Liver (tissue), 9 donors: Measurements from ENCODE around the gene MAN2A1. TPM values are rescaled to one million over a fixed set of nuclear protein-coding genes. Genes with fewer than 3 reads are reported as not detected.

ENCODE experiments used
- DNase-seq: peaks from one replicate; pipeline ENCODE4 v3.0.0-alpha.2; 2017; ENCODE audit warnings: low spot score
- H3K27ac ChIP-seq, 2 donors: one replicate each; pipeline ENCODE4 v1.7.0; 2013; ENCODE audit warnings: inconsistent platforms in 2 of 2, low read length in 2 of 2, control low read depth in 1 of 2, low read depth in 1 of 2, mild to moderate bottlenecking in 1 of 2
- H3K27me3 ChIP-seq, 4 donors: one replicate each; pipeline versions ENCODE4 v1.6.1 to v1.7.0; 2013; ENCODE audit warnings: low read length in 3 of 4, inconsistent platforms in 1 of 4, mild to moderate bottlenecking in 1 of 4, moderate library complexity in 1 of 4; ENCODE audit not compliant: control insufficient read depth in 4 of 4, insufficient read depth in 4 of 4
- H3K36me3 ChIP-seq, 4 donors: one replicate each; pipeline versions ENCODE4 v1.6.1 to v1.7.0; 2013; ENCODE audit warnings: low read length in 3 of 4, mild to moderate bottlenecking in 3 of 4, low read depth in 1 of 4, moderate library complexity in 1 of 4; ENCODE audit not compliant: control insufficient read depth in 4 of 4, insufficient read depth in 3 of 4
- H3K4me1 ChIP-seq, 4 donors: one replicate each; pipeline versions ENCODE4 v1.6.1 to v1.7.0; 2013; ENCODE audit warnings: low read length in 3 of 4, mild to moderate bottlenecking in 3 of 4, moderate library complexity in 1 of 4; ENCODE audit not compliant: control insufficient read depth in 4 of 4, insufficient read depth in 4 of 4
- H3K4me3 ChIP-seq, 3 donors: one replicate each; pipeline versions ENCODE4 v1.6.1 to v1.7.0; 2013; ENCODE audit warnings: low read length in 3 of 3, control low read depth in 1 of 3, low read depth in 1 of 3, mild to moderate bottlenecking in 1 of 3
- H3K9ac ChIP-seq, 2 donors: one replicate each; pipeline ENCODE4 v1.7.0; 2013; ENCODE audit warnings: low read length in 2 of 2, mild to moderate bottlenecking in 2 of 2, moderate library complexity in 2 of 2, control low read depth in 1 of 2, low read depth in 1 of 2
- H3K9me3 ChIP-seq, 4 donors: one replicate each; pipeline versions ENCODE4 v1.6.1 to v1.7.0; 2013; ENCODE audit warnings: low read length in 3 of 4; ENCODE audit not compliant: control insufficient read depth in 4 of 4
- CTCF ChIP-seq: fragments of 150-350 bp; IDR thresholded peaks from 2 replicates; pipeline ENCODE4 v1.5.1; 2017; ENCODE audit warnings: improper control_type of control experiment, low read depth, low read length; ENCODE audit not compliant: missing input control
- EGR1 ChIP-seq, 2 donors: IDR thresholded peaks; 2 replicates each; pipeline ENCODE4 v1.6.1; 2016 to 2018; ENCODE audit warnings: antibody characterized with exemption in 2 of 2, low read depth in 2 of 2
- FOXA1 ChIP-seq: IDR thresholded peaks from 2 replicates; pipeline ENCODE4 v1.6.1; 2016; ENCODE audit warnings: antibody characterized with exemption
- FOXA2 ChIP-seq: IDR thresholded peaks from 2 replicates; pipeline ENCODE4 v1.6.1; 2016; ENCODE audit warnings: antibody characterized with exemption
- GABPA ChIP-seq, 2 donors: IDR thresholded peaks in 1 of 2; conservative IDR thresholded peaks in 1 of 2; 2 replicates each; pipeline ENCODE4 v1.6.1; 2016; ENCODE audit warnings: antibody characterized with exemption in 2 of 2, mild to moderate bottlenecking in 1 of 2, moderate library complexity in 1 of 2
- HNF4A ChIP-seq, 2 donors: conservative IDR thresholded peaks; 2 replicates each; pipeline ENCODE4 v1.6.1; 2016; ENCODE audit warnings: antibody characterized with exemption in 2 of 2, mild to moderate bottlenecking in 2 of 2
- HNF4G ChIP-seq: IDR thresholded peaks from 2 replicates; pipeline ENCODE4 v1.6.1; 2016; ENCODE audit warnings: antibody characterized with exemption
- JUND ChIP-seq, 2 donors: IDR thresholded peaks; 2 replicates each; pipeline ENCODE4 v1.6.1; 2016; ENCODE audit warnings: antibody characterized with exemption in 2 of 2
- NR2F2 ChIP-seq: IDR thresholded peaks from 2 replicates; pipeline ENCODE4 v1.6.1; 2016; ENCODE audit warnings: antibody characterized with exemption
- RAD21 ChIP-seq, 2 donors: IDR thresholded peaks; 2 replicates each; pipeline ENCODE4 v1.6.1; 2016; ENCODE audit warnings: antibody characterized with exemption in 2 of 2, mild to moderate bottlenecking in 2 of 2
- RXRA ChIP-seq, 2 donors: IDR thresholded peaks; 2 replicates each; pipeline ENCODE4 v1.6.1; 2017 to 2018; ENCODE audit warnings: antibody characterized with exemption in 2 of 2, mild to moderate bottlenecking in 1 of 2
- SP1 ChIP-seq: IDR thresholded peaks from 2 replicates; pipeline ENCODE4 v1.6.1; 2018; ENCODE audit warnings: antibody characterized with exemption, mild to moderate bottlenecking
- TAF1 ChIP-seq: conservative IDR thresholded peaks from 2 replicates; pipeline ENCODE4 v1.6.1; 2016; ENCODE audit warnings: antibody characterized with exemption, mild to moderate bottlenecking
- ZBTB33 ChIP-seq: IDR thresholded peaks from 2 replicates; pipeline ENCODE4 v1.6.1; 2016; ENCODE audit warnings: antibody characterized with exemption
- WGBS: extraction: QIAGEN DNeasy Blood & Tissue Kit; methylation state at CpG from one replicate; pipeline ENCODE4 v1.1.7; 2013; 5-methylcytosine and 5-hydroxymethylcytosine counted together
- polyA plus RNA-seq, 2 donors: library from polyadenylated mRNA; stranded (reverse) in 1 of 2; unstranded in 1 of 2; fragments of 200-250 nt in 1 of 2; fragments of >200 nt in 1 of 2; fragmentation: Nextera tagmentation in 1 of 2; extraction: Ambion mirVana in 1 of 2; gene quantifications; one replicate each; pipeline versions ENCODE4 v1.2.1 to v1.2.3, GENCODE V29; 2013 to 2015
- total RNA-seq, 2 donors: library from RNA; depleted of rRNA; stranded (reverse); fragments of >200 nt; gene quantifications; one replicate each; pipeline ENCODE4 v1.2.3, GENCODE V29; 2014
- donor health status: healthy.
- donor health status: healthy.
- donor health status: healthy.
- donor health status: healthy.
- donor health status: healthy.

The MAN2A1 gene
- total and polyA plus RNA-seq, 4 donors, result 21.4 to 82.8 (median 47.3) TPM

GRCh38 chr5:109836280-109836679 lies 146.6 kb downstream of the MAN2A1 start (continued):
- no peak for TF ChIP-seq CTCF
- TF ChIP-seq HNF4A (conservative IDR thresholded peaks at IDR 0.05), result no peak
- no peak for TF ChIP-seq NR2F2
- no peak for TF ChIP-seq ZBTB33

- DNase-seq, result no peak
- TF ChIP-seq FOXA1 (no peak), TAF1 (no peak), NR2F2 (no peak), SP1 (no peak), HNF4G (no peak)
- Histone ChIP-seq H3K4me3 (no peak overlapping the region), H3K4me1 (no peaks in the 10 kb centered on the region), H3K36me3 (peaks cover 2 to 21% (median 18%) of the 10 kb centered on the region in 4 donors), H3K9me3 (no peaks in the 10 kb centered on the region), H3K27ac (no peak overlapping the region), H3K9ac (no peak overlapping the region), H3K27me3 (no peaks in the 10 kb centered on the region)
- WGBS, result 96% methylated on average over 6 of the region's 6 CpGs
Measured at GRCh38 chr5:109837231-109837861, 147.6 kb downstream of the MAN2A1 start.

- no peaks in the 10 kb centered on the region for H3K9me3 ChIP-seq
- no peaks in the 10 kb centered on the region for H3K4me1 ChIP-seq
- peaks cover 5 to 24% (median 20%) of the 10 kb centered on the region in 4 donors for H3K36me3 ChIP-seq
- H3K27me3 ChIP-seq, result no peaks in the 10 kb centered on the region
- no peak overlapping the region for H3K4me3 ChIP-seq
- no peak overlapping the region for H3K9ac ChIP-seq
- no peak overlapping the region for H3K27ac ChIP-seq
- WGBS, result 94% methylated on average over 1 of the region's 1 CpG
- TF ChIP-seq CTCF (no peak), RXRA (IDR thresholded peaks at IDR 0.05) (no peak), NR2F2 (no peak), ZBTB33 (no peak), EGR1 (IDR thresholded peaks at IDR 0.05; ENCODE audit: low read depth in 2 of 2) (no peak), JUND (IDR thresholded peaks at IDR 0.05) (no peak), RAD21 (IDR thresholded peaks at IDR 0.05) (no peak), FOXA1 (no peak), GABPA (IDR thresholded peaks at IDR 0.05 in 1 of 2, conservative IDR thresholded peaks at IDR 0.05 in 1 of 2) (no peak), FOXA2 (no peak)
- DNase-seq, result no peak
Measured at GRCh38 chr5:109838157-109838556, 148.4 kb downstream of the MAN2A1 start.
